GM06990 (cell line): ENCODE data around the gene UGT2B17.
"Not testable (repeated sequence)": the region's sequence is repeated elsewhere in the genome, so short reads cannot be mapped to it uniquely, and the experiment has no call there.

Experiments
- DNase-seq: peaks from one replicate; pipeline ENCODE4 v3.0.0-alpha.2; 2011; ENCODE audit not compliant: insufficient read length; ENCODE audit errors: extremely low read depth
- H3K27me3 ChIP-seq: replicated peaks from 2 replicates; pipeline ENCODE4 v1.6.0; 2011; ENCODE audit warnings: low read length; ENCODE audit not compliant: control insufficient read depth, insufficient read depth
- H3K36me3 ChIP-seq: 2 replicates; pipeline ENCODE4 v1.5.1; 2011; ENCODE audit warnings: low read length; ENCODE audit not compliant: control insufficient read depth, insufficient read depth
- H3K4me3 ChIP-seq: replicated peaks from 2 replicates; pipeline ENCODE4 v1.5.1; 2011; ENCODE audit warnings: low read depth, mild to moderate bottlenecking, control low read depth, low read length
- TF ChIP-seq, protein P1 (sequence below): IDR thresholded peaks from 2 replicates; pipeline ENCODE4 v1.5.1; 2011; ENCODE audit warnings: low read length, control low read depth, mild to moderate bottlenecking, inconsistent platforms; ENCODE audit not compliant: insufficient read depth, poor library complexity, severe bottlenecking

The UGT2B17 gene

DNA sequence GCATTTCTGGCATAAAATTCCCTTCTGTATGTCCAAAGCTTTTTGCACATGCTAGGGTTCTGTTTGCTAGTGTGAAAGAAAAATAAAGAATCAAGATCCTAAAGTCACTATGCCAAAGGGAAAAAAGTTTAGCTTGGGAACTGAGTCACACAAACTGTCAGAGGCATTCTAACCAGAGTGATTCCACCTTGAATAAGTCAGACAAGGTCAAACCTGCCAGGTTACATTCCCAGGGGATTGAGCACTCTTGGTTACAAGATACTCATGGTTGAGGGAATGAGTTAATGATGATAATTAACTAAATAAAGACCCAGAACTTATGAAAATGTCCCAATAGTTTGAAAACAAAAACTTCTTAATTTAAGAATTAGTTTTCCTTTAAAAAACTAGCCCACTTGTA, 13.7 kb upstream of the UGT2B17 start:
- Histone ChIP-seq H3K36me3 (no peaks in the 10 kb centered on the region), H3K27me3 (no peaks in the 10 kb centered on the region), H3K4me3 (no peak overlapping the region)
- TF ChIP-seq, protein P1, sequence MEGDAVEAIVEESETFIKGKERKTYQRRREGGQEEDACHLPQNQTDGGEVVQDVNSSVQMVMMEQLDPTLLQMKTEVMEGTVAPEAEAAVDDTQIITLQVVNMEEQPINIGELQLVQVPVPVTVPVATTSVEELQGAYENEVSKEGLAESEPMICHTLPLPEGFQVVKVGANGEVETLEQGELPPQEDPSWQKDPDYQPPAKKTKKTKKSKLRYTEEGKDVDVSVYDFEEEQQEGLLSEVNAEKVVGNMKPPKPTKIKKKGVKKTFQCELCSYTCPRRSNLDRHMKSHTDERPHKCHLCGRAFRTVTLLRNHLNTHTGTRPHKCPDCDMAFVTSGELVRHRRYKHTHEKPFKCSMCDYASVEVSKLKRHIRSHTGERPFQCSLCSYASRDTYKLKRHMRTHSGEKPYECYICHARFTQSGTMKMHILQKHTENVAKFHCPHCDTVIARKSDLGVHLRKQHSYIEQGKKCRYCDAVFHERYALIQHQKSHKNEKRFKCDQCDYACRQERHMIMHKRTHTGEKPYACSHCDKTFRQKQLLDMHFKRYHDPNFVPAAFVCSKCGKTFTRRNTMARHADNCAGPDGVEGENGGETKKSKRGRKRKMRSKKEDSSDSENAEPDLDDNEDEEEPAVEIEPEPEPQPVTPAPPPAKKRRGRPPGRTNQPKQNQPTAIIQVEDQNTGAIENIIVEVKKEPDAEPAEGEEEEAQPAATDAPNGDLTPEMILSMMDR = no peak
- DNase-seq = no peak

DNA sequence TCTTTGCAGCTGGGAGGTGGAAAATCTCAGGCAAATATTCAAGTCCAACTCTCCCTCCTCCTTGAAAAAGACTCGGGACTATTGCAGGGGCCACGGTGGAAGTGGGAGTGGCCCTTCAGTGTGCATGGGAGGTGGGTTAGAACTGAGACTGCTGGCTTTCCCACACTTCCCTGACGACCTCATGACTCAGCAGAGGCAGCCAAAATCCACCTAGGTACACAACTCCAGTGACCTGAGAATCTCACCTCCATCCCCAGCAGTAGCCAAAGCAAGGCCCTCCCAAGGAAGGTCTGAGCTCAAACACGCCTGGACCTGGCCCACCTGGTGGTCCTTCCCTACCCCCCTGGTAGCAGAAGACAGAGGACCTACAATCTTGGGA, 6.2 kb upstream of the UGT2B17 start:
- Histone ChIP-seq H3K27me3 (no peaks in the 10 kb centered on the region), H3K36me3 (no peaks in the 10 kb centered on the region), H3K4me3 (no peak overlapping the region)
- TF ChIP-seq, protein P1 = no peak
- DNase-seq = no peak

DNA sequence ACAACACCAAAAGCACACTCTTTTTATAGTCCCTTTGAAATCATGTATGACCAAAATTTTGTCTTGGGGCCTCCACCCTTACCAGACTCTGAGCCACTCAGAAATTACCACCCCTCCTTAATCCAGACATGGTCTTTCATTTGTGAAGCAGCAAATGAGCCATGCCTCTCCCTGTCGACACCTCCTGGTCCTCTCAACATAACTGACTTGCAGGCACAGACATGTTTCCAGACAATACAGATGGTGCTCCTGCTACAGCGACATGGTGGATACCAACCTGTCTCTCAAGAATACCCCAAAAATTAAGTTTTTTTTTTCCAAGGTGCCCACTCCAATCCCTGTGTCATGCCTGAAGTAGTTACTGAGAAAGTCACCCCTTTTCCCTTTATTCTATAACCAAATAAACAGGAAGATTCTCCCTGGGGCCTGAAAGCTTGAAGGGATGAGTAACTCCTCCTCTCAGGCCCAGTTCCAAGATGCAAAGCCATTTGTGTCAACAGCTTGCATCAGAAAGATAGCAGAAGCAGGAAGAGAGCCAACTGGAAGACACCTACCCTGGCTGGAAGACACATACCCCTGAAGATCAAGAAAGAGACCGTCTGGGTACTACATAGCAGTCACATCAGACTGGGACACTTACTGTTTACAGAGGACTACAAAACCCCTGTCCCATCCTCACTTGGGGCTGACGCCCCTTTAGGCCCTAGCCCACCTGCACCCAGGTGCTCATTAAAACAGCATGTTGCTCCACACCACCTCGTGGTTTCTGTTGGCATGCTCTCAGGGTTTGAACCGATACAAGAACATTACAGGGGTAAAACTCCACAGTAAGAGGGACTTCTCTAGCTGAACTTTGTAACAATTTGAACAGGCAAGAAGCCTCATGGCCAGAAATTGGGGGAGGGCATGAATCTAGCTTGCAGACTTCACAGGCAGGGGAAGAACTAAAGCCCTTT, 5.5 kb upstream of the UGT2B17 start:
- Histone ChIP-seq H3K4me3 (no peak overlapping the region), H3K36me3 (no peaks in the 10 kb centered on the region), H3K27me3 (no peaks in the 10 kb centered on the region)
- no peak for DNase-seq
- TF ChIP-seq, protein P1 = no peak

DNA sequence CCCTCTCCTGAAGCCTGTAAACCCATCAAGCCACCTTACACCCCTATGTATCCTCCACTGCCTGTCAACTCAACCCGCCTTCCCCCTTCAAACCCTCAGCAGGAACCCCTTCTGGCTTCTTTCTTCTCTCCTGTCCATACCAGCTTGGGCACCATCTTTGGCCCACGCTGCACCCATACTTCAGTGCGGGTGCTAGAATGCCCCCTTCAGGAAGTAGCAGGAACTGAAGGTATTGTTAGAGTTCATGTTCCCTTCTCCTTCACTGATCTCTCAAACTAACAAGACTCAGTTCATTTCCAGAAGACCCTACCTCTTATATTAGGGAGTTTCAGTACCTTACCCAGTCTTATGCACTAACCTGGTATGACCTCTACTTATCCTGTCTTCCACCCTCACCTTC, 1.5 kb upstream of the UGT2B17 start:
- DNase-seq = no peak
- no peaks in the 10 kb centered on the region for H3K36me3 ChIP-seq
- TF ChIP-seq, protein P1 = peak; percentile 26
- H3K4me3 ChIP-seq = no peak overlapping the region
- no peaks in the 10 kb centered on the region for H3K27me3 ChIP-seq

DNA sequence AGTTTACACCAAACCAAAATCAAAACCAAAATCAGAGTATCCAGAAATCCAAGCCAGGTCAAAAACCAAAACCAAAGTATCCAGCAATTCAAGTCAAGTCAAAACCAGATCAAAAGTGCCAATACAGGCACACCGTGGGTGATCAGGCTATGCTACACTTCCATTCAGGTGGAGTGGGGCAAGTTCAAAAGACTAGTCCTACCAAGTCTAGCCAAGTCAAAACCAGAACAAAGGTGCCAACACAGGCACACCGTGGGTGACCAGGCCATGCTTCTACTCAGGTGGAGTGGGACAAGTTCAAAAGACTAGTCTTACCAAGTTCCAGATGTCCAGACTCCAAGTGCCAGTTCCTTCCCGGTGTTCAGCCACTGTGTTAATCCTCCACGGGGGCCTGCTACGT, 486 bp downstream of the UGT2B17 start:
- peak overlapping the region; percentile 78 for H3K4me3 ChIP-seq
- H3K36me3 ChIP-seq = not testable (repeated sequence)

DNA sequence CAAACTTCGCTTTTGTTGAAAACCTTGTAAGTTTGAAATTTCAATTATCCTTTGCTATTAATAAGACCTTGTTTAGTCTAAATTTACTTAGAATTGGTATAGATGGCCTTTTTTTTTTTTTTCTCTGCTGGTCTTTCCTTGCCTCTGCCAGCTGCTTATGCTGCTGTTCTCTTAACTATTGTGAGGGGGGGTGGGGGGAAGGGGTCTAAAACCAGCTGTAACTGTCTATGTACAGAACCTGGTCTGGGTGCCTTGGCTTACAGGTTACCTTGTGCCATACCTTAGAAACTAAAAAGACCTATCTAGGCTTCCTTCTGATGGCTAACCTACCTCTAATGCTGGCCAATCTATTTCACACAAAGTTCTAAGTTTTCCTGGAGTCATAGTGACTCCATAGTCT, 1.0 kb downstream of the UGT2B17 start:
- peak overlapping the region; percentile 78 for H3K4me3 ChIP-seq

More for the DNA sequence above, 486 bp downstream of the UGT2B17 start:
- not testable (repeated sequence) for H3K27me3 ChIP-seq, DNase-seq

More for the DNA sequence above, 1.0 kb downstream of the UGT2B17 start:
- no peaks in the 10 kb centered on the region for H3K36me3 ChIP-seq
- H3K27me3 ChIP-seq = no peaks in the 10 kb centered on the region
- TF ChIP-seq, protein P1 = no peak
- no peak for DNase-seq
